T-helper 1 cell treated with Interleukin-12 subunit alpha and Interleukin-12 subunit beta and Interleukin-4 antibody, amounts not matched to agents 30 ng/mL and 1 ng/mL, for 36 hours (primary cell): ENCODE data around the gene ATP6V0E1. TPM values are rescaled to one million over a fixed set of nuclear protein-coding genes. Genes with fewer than 3 reads are reported as not detected.
"Not testable (repeated sequence)": the region's sequence is repeated elsewhere in the genome, so short reads cannot be mapped to it uniquely, and the experiment has no call there.

Source experiments
- intact Hi-C: fragments of 100-400 bp; cut with micrococcal nuclease; formaldehyde crosslinking; loops from one replicate; pipeline ENCODE4 v1.15.1; 2024
- total RNA-seq: library from RNA; stranded (reverse); gene quantifications from 2 replicates; pipeline ENCODE4 v1.2.3, GENCODE V29; 2022

Gene ATP6V0E1
- total RNA-seq, 1 donor from 2014 or later: 193 TPM

GRCh38 chr5:173032730-173033129 lies 49.2 kb downstream of the ATP6V0E1 start:
- intact Hi-C loops: no loop called here

GRCh38 chr5:173033923-173034322 lies 50.4 kb downstream of the ATP6V0E1 start:
- intact Hi-C loops: no loop called here

GRCh38 chr5:173035904-173036707 lies 52.5 kb downstream of the ATP6V0E1 start:
- intact Hi-C loops: loop anchor here (1.0 to 5.0 kb wide), 5 partner anchors 21 to 291 kb away; partner anchors contain the start of genes BNIP1, RPL26L1 and STC2

GRCh38 chr5:173039188-173039587 lies 55.6 kb downstream of the ATP6V0E1 start:
- intact Hi-C loops: loop anchor here (5.0 kb wide), 1 partner anchor 288 kb away; the partner anchor contains the start of gene STC2

- intact Hi-C loops: loop anchor here (5.0 kb wide), 1 partner anchor 287 kb away; the partner anchor contains the start of gene STC2
These were observed 56.4 kb downstream of the ATP6V0E1 start for GRCh38 chr5:173039964-173040363.

- intact Hi-C loops: no loop called here
These were observed 58.6 kb downstream of the ATP6V0E1 start for GRCh38 chr5:173041881-173042762.

DNA sequence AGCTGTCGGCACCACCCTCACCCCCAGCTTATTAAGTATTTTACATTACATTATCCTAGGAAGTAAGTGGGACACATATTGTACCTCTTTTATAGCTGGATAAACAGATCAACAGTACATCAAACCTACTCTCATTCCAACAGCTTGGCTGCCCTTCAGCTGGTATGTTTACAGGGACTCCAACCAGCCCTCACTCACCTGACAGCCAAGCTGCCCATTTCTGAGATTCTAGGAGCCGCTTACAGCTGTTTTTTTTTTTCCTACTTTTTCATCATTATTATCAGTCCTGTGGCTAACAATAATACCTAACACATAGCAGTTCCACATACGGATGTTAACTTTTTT lies 59.2 kb downstream of the ATP6V0E1 start:
- intact Hi-C loops: no loop called here

- intact Hi-C loops: no loop called here
These were observed 61.9 kb downstream of the ATP6V0E1 start for GRCh38 chr5:173045474-173045873.

DNA sequence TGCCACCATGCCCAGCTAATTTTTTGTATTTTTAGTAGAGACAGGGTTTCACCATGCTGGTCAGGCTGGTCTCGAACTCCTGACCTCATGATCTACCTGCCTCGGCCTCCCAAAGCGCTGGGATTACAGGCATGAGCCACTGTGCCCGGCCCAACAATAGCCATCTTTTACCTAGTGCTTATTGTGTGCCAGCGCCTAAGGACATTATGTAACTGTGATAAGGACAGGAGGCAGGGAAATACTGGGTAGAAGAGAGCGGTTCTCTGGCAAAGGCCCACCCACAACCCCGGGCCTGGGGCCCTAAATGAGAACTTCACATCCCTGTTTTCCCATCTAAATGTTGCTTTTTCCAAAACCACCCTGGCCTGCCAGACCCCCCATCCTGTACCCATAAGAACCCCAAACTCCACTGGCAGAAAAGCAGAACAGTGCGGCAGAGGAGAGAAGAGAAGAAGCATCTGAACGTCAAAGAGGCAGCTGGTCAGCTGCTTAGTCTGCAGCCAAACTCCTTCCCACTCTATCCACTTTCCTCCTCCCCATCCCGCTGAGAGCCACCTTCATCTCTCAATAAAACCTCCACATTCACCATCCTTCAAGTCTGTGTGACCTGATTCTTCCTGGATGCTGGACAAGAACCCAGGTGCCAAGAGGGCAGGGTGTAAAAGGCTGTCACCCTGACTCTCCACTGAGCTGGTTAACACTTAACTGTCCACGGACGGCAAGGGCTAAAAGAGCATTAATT lies 63.7 kb downstream of the ATP6V0E1 start:
- intact Hi-C loops: not testable (repeated sequence)

- intact Hi-C loops: no loop called here
These were observed 64.2 kb downstream of the ATP6V0E1 start for GRCh38 chr5:173047838-173048105.

GRCh38 chr5:173050791-173051190 lies 67.2 kb downstream of the ATP6V0E1 start:
- intact Hi-C loops: no loop called here

DNA sequence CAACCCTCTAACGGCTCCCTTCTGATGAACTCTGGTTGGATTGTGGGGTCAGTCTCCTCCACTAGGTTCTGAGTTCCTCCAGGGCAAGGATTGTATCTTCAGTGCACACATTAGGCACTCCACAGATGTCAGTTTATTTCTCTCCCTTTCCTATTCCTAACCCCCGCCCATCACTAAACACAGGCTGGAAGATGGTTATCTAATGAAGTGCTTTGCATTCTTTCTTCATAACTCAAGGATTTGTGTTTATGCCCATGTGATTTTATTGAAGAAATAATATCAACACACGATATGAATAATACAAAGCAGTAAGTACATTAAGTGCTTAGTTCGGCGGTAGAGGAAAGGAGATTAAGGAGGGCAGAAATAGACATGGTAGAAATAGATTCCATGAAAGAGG lies 68.2 kb downstream of the ATP6V0E1 start:
- intact Hi-C loops: no loop called here

DNA sequence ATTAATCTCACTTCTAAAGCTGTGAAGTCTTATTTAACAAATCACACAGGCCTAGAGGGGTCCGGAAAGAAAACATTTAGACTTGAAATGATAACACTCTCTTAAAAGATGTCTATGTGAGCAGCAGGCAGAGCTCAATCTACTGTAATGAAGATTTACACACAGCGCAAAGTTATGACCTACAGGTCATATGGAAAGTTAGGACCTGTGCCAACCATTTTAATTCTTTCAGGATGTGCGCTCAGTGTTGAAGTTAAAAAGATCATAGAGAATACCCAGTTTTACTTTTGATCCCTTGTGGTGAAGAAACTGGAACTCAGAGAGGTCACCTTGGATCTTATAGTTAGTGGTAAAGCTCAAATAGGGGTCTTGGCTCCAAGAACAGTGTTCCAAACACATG lies 69.5 kb downstream of the ATP6V0E1 start:
- intact Hi-C loops: no loop called here

DNA sequence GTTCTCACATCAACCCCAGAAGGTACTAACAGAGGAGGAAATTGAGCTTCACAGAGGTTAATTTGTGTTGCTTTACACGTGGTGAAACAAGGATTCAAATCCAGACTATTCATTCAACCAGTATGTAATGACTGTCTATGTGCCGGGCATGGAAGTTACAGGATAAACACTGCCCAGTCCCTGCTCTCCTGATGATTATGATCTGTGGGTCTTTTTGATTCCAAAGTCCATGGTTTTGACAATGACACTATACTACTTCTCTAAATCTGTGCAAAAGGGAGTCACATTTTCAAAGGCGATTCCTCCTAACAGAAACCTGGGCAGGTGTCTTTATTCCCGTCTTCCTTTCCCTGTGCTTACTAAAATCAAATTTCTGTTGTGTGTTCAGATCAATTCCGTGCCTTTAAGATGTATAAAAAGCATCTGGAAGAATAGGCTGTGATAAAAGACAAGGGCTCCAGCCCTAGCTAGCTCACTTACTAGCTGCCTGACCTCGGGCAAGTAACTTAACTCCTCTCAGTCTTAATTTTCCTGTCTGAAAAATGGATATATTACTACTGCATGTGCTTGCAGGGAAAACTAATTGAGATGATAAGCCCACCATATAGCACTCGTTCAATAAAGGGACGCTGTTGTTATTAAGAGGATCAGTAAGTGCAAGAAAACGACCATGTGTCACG lies 71.6 kb downstream of the ATP6V0E1 start:
- intact Hi-C loops: no loop called here

- intact Hi-C loops: no loop called here
These were observed 72.1 kb downstream of the ATP6V0E1 start for GRCh38 chr5:173055722-173055982.

GRCh38 chr5:173055983-173056782 lies 72.6 kb downstream of the ATP6V0E1 start, which contains the start of gene CREBRF:
TSS of gene CREBRF (plus strand) at chr5:173056352. CDS start at chr5:173080776, 24,424 bp downstream.
- intact Hi-C loops: loop anchor here (1.0 to 2.0 kb wide), 5 partner anchors 284 to 867 kb away; partner anchors contain the start of genes STK10 and UBTD2

GRCh38 chr5:173056783-173057061 lies 73.2 kb downstream of the ATP6V0E1 start:
- intact Hi-C loops: loop anchor here (1.0 to 2.0 kb wide), 18 partner anchors 9 to 1050 kb away; partner anchors contain the start of genes ATP6V0E1, BNIP1, BOD1 and CPEB4

GRCh38 chr5:173057062-173057924 lies 73.7 kb downstream of the ATP6V0E1 start:
- intact Hi-C loops: loop anchor here (1.0 to 2.0 kb wide), 16 partner anchors 8 to 1051 kb away; partner anchors contain the start of genes ATP6V0E1, BNIP1, BOD1 and CPEB4

DNA sequence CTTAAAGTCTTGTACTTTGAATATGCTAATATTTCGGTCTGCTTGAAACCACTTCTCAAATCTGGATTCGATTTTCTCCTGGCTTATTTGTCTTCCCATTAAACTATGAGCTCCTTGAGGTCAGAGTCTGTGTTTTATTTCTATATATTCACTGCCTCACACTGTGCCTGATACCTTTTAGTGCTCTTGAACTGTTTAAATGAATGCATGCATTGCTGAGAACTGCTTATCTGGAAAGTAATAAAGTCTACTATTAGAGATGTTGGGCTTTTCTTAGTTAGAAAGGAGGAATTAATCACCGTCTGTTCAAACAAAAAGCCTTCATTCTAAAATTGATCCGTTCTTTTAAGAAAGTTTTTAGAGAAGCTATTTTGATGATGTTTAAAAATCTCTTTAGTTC lies 78.6 kb downstream of the ATP6V0E1 start:
- intact Hi-C loops: no loop called here
